GM03348 (cell line): Measurements from ENCODE around the gene OTOA.
A peak's percentile ranks its signal among the peaks of the same experiment; 100 is the strongest.
"Not testable (repeated sequence)": the region's sequence is repeated elsewhere in the genome, so short reads cannot be mapped to it uniquely, and the experiment has no call there.

Source experiments
- DNase-seq: peaks from one replicate; pipeline ENCODE4 v3.0.0; 2012; ENCODE audit warnings: low spot score

The OTOA gene

GRCh38 chr16:21680714-21681113, 16.9 kb downstream of the OTOA start:
- DNase-seq = not testable (repeated sequence)

- no peak for DNase-seq
Observed at GRCh38 chr16:21683184-21683583, 19.4 kb downstream of the OTOA start.

- no peak for DNase-seq
Observed at GRCh38 chr16:21684199-21684598, 20.4 kb downstream of the OTOA start.

GRCh38 chr16:21685034-21685455, 21.3 kb downstream of the OTOA start:
- DNase-seq = no peak

DNA sequence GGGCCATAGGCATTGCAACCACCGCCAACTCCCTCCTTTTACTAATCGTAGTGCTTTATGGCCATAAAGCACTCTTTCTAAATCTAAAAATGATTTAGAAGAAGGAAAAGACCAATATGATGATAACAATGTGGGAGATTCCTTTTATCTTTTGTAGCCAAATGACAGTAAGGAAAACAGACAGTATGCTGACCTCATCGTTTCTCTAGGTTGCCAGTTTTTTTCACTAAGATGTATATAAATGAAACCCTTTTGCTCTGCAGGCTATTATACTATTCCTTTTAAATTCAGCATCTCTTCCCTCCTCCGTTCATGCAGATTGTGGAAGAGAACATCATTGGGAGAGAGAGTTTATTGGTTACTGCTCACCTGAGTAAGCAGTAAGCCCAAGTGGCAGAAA, 25.3 kb downstream of the OTOA start:
- DNase-seq = no peak

DNA sequence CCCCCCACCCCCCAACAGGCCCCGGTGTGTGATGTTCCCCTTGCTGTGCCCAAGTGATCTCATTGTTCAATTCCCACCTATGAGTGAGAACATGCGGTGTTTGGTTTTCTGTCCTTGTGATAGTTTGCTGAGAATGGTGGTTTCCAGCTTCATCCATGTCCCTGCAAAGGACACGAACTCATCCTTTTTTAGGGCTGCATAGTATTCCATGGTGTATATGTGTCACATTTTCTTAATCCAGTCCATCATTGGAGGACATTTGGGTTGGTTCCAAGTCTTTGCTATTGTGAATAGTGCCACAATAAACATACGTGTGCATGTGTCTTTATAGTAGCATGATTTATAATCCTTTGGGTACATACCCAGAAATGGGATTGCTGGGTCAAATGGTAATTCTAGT, 27.2 kb downstream of the OTOA start:
- DNase-seq = not testable (repeated sequence)

DNA sequence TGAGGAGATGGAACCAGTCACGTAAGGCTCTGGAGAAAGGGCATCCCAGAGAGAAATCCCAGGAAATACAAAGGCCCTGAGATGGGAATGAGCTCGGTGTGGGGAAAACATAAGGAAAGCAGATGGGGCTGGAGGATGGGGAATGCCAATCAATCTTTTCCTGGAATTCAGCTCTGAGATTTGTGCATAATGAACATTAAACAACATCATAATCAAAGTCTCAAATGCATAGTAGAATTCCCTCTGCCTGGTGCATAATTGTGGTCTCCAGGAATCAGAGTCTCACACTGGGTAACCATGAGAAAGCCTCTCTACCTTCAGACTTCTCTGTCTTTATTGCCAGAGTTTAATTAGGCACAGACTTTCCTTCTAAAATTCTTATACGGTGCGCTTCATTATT, 30.8 kb downstream of the OTOA start:
- no peak for DNase-seq

DNA sequence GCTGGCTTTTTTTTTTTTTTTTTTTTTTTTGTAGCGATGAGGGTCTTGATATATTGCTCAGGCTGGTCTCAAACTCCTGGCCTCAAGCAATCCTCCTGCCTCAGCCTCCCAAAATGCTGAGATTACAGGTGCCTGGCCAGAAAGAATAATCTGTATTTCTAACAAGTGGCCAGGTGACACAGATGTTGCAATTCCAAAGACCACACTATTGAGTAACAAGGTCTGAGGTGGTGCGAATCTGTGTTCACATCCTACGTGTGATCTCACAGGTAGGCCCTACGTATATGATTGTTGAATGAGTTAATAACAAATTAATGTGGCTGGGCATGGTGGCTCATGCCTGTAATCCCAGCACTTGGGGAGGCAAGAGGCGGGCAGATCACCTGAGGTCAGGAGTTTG, 33.3 kb downstream of the OTOA start:
- no peak for DNase-seq

DNA sequence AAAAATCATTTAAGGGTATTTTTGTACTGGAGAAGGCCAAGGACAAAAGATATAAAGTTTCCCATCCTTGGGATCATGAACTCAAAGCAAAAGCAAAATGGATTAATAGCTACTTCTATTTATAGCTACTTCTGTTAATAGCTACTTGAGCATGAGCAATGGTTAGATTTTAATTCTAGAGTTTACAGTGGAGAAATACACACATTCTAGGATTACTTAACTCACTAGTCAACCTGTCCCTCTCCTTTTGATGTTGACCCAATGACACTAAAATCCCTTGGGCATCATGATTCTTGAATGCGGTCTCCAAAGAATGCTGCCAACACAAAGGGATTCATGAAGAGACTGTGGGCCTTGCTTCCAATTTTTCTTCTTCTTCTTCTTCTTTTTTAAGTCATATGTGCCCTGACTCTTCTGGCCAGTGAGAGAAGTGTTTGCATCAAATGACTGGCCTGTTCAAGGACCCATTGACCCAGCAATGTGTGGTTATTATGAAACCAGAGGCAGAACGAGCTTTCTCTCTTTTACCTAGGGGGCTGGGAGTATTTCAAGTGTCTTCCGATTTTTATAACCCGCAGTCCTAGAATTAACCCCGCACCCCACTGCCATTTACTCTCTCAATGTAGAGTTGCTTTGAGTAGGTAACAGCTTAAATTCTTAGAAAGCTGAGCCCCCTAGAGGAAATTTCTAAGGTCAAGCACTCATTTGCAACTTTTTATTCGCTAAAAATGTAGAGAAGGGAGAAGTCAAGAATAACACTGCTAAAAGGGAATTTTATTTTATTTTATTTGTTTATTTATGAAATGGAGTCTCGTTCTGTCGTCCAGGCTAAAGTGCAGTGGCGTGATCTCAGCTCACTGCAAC, 34.6 kb downstream of the OTOA start:
- no peak for DNase-seq

- DNase-seq = no peak
Observed at GRCh38 chr16:21701271-21701670, 37.5 kb downstream of the OTOA start.

DNA sequence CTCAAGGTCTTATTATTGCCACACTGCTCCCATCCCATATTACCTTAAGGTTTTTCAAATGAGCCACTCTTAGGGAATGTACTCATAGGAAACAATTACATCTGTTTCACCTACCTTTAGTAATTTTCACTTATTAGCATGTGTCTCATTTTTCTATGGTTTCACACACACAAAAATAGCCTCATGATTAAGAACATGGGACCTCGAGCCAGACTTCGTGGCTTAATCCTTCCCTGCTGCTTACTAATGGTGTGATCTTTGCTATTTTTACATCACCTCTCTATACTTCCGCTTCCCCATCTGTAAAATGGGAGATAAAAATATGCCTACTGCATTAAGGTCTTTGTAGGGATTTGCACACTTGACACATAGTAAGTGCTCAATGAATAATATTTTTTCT, 38.5 kb downstream of the OTOA start:
- DNase-seq = no peak

DNA sequence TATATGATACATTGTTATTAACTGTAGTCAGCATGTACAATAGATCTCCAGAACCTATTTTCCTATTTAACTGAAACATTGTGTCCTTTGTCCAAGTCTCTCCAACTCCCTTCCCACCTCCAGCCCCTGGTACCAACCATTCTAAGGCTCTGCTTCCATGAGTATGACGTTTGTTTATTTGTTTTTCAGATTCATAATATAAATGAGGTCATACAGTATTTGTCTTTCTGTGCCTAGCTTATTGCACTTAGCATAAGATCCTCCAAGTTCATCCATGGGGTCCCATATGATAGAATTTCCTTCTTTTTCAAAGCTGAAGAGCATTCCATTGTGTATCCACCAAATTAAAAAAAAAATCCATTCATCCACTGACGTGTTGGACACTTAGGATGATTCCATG, 39.4 kb downstream of the OTOA start:
- DNase-seq = no peak

GRCh38 chr16:21703589-21704174, 39.9 kb downstream of the OTOA start:
- DNase-seq = no peak

DNA sequence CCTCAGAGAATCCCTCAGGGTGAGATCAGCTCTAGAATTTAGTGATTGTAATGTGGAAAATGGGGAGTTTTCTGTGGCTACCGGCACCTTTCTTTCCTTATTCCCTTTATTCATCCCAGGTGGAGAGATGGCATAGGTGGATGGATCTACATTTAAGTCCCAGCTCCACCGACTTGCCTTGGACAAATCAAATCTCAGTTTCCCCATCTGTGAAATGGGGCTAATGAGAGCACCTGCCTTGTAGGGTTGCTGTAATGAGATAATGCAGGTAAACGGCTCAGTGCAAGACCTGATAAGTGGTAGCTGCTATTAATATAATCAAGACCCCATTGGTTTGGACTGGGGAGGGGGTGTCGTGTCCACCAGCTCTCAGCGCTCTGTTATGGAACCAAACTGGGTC, 40.5 kb downstream of the OTOA start:
- no peak for DNase-seq

- DNase-seq = no peak
Observed at GRCh38 chr16:21704733-21705132, 41.0 kb downstream of the OTOA start.

- DNase-seq = peak; percentile 81
Observed at GRCh38 chr16:21708533-21709115, 44.9 kb downstream of the OTOA start.

DNA sequence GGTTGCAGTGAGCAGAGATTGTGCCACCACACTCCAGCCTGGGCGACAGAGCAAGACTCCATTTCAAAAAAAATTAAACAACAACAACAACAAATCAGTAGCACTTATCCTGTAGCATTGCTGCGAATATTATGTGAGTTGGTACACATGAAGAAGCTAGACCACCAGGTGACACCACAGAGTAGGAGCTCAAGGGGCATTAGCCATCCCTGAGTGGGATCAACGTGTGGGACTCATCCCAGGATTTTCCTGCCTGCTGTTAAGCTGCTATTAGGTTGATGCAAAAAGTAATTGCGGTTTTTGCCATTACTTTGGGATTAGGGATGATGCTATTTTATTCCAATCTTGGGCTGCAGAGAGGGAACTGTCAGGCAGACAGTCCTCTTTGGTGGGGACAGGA, 47.2 kb downstream of the OTOA start:
- no peak for DNase-seq

DNA sequence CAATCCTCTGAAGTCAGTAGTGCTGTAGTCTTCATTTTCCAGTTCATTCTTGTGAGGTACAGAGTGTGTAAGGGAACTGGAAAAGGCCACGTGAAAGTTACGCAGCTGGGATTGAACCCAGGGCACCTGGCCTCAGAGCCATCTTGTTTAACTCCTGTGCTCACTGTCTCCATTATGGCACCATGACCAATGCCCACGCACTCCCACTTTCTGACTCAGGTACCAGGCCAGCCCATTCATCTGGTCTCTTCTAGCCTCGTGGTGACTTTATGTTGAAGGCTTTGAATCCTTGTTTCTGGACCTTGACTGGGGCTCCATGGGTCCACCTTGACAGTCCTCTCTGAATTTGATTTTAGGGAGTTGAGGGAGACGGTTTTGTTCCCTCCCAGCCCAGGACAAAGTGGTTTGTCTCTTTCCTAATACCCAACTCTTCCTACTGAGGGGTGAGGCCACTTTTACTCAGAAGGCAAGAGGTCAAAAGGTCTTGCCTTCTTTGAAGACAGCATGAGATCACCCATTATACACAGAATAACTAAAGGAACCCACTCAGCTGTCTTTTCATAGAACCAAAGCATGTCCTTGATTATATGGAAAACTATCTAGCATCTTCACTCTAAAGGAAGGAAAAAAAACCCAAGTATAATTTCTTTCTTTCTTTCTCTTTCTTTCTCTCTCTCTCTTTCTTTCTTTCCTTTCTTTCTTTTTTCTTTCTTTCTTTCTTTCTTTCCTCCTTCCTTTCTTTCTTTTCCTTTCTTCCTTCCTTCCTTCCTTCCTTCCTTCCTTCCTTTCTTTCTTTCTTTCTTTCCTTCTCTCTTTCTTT, 50.0 kb downstream of the OTOA start:
- DNase-seq = no peak

GRCh38 chr16:21714369-21714618, 50.5 kb downstream of the OTOA start:
- not testable (repeated sequence) for DNase-seq

- no peak for DNase-seq
Observed at GRCh38 chr16:21717608-21718007, 53.8 kb downstream of the OTOA start.

DNA sequence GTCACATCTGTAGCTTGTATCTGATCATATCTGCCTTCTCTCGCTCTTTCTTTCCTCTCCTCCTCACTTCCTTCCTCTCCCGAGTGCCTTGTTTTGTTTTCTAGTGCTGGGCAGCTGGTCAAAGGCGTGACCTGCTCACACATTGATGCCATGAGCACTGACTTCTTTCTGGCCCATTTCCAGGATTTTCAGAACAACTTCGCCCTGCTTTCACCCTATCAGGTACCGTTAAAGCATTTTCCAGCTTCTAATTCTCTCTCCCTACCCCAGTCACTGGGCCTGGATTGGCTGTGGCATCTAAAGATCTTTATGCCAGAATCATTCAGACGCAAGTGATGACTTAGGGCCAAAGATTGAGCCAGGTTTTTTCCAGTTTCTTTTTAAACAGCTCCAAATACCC, 55.5 kb downstream of the OTOA start:
- no peak for DNase-seq

DNA sequence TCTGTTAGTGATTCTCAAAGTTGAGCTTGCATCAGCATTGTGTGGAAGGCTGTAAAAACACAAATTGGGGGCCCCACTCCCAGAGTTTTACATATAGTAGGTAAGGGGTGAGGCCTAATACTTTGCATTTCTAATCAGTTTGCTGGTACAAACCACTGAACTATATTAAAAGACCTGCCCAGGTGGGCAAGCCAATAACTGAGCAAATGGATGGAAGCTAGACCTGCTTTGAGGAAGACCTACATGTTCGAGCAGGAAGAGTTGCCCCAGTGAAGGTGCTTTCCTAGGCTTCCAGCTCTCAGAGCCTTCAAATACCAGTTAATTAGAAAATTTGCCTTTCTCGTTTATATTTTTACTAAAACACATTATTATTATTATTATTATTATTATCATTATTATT, 56.8 kb downstream of the OTOA start:
- no peak for DNase-seq
